A172 (cell line): Measurements from ENCODE around the gene EML4. TPM values are rescaled to one million over a fixed set of nuclear protein-coding genes. Genes with fewer than 3 reads are reported as not detected.

Experiments used
- DNase-seq: peaks from one replicate; pipeline ENCODE4 v3.0.0-alpha.2; 2015; ENCODE audit warnings: low spot score
- total RNA-seq: library from RNA; depleted of rRNA; stranded (reverse); fragments of >200 nt; shearing (Covaris generic); gene quantifications from 2 replicates; pipeline ENCODE4 v1.2.3, GENCODE V29; 2014

The EML4 gene
- total RNA-seq, 1 experiment from 2014 or later, result 42.6 TPM

DNA sequence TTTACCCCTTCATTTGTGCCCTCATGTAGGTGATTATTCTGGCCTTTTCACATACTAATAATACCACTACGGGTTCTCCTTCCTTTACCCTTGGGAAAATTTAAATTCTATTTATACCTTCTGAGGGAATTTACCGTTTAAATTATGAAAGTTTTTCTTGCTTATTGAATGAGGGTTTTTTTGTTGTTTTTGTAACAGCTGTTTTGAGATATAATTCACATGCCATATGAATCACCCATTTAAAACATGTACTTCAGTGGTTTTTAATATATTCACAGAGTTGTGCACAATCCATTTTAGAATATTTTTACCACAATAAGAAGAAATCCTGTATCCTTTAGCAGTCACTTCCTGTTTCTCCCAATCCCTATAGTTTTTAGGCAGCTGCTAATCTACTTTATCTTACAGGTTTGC lies 54.7 kb downstream of the EML4 start:
- DNase-seq, result no peak

DNA sequence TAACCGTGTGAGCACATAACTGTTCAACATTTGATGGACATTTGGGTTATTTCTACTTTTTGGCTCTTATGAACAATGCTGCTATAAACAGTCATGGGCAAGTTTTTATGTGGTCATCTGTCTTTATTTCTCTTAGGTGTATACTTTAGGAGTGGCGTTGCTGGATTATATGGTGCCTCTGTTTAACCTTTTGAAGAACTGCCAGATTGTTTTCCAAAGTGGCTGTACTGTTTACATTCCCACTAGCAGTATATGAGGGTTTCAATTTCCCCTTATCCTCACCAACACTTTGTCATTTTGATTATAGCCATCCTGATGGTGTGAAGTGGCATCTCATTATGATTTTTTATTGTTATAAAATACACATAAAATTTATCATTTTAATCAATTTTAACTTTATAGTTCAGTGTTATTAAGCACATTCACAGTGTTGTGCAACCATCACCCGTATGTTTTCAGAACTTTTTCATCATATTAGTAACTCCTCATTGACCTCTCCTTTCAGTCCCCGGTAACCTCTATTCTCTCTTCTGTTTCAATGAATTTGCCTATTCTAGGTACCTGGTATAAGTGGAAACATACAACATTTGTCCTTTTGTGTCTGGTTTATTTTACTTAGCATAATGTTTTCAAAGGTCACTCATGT lies 55.4 kb downstream of the EML4 start:
- DNase-seq, result no peak

- DNase-seq, result no peak
Measured at GRCh38 chr2:42225573-42225972, 56.4 kb downstream of the EML4 start.

- no peak for DNase-seq
Measured at GRCh38 chr2:42227491-42227890, 58.3 kb downstream of the EML4 start.

- no peak for DNase-seq
Measured at GRCh38 chr2:42228101-42228500, 58.9 kb downstream of the EML4 start.

- DNase-seq, result no peak
Measured at GRCh38 chr2:42229949-42230348, 60.8 kb downstream of the EML4 start.

GRCh38 chr2:42230891-42231290 lies 61.7 kb downstream of the EML4 start:
- DNase-seq, result no peak

GRCh38 chr2:42232024-42232423 lies 62.9 kb downstream of the EML4 start:
- DNase-seq, result no peak

DNA sequence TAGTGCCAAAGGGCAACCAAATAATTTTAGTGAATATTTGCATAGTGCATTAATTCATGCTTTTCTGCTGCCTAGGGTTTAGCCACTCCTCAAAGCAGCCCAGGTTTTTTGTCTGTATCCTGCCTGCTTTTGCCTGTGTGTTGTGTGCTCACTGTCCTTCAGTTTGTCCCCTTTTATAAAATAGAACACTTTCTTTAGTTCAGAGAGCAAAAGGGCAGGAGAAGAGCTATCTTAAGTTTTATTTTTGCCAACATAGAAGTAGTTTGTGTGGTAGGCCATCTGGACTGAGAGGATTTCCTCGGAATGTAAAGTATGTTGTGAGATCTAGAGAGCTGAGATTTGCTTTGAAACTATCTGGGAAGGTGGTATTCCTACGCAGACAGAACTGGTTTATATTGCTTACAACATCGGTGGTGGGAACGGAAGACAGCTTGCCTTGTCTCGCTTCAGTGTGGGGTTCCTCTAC lies 64.9 kb downstream of the EML4 start:
- DNase-seq, result no peak

- no peak for DNase-seq
Measured at GRCh38 chr2:42236911-42237310, 67.8 kb downstream of the EML4 start.

DNA sequence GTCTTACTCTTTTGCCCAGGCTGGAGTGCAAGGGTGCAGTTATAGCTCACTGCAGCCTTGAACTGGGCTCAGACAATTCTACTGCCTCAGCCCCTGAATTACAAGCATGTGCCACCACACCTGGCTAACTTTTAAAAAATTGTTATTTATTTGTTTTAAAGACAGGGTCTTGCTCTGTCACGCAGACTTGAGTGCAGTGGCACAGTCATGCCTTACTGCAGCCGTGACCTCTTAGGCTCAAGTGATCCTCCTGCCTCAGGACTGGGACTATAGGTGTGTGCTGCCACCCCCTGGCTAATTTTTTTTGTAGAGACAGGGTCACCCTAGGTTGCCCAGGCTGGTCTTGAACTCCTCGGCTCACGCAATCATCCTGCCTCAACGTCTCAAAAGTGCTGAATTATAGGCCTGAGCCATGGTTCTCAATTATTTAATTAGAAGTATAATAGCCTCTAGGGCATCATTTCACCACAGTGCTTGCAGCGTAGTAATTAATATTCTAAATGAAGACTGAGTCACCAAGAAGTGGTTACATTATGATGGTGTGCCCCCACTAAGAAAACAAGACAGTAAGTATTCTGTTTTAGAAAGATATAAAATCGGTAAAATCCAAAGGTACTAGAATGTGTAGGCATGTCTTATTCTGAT lies 69.6 kb downstream of the EML4 start:
- DNase-seq, result peak; percentile 43

- DNase-seq, result no peak
Measured at GRCh38 chr2:42239289-42239661, 70.1 kb downstream of the EML4 start.

DNA sequence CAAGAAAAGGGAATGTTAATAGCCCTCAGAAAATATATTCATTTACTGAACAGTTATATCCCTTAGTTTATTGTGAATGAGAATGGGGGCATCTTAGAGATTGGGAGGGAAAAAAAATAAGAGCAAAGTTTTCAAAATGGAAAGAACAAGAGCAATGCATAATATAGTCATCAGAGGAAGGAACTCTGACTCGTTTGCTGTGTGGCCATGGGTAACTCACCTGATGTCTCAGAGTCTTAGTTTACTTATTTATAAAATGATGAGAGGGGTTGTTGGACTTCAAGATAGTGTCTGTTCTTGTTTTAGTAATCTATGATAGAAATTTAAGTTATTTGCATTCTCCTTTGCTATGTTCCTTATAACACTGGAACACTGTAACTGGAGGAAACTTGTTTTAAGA lies 70.7 kb downstream of the EML4 start:
- no peak for DNase-seq

- no peak for DNase-seq
Measured at GRCh38 chr2:42241517-42241916, 72.4 kb downstream of the EML4 start.

DNA sequence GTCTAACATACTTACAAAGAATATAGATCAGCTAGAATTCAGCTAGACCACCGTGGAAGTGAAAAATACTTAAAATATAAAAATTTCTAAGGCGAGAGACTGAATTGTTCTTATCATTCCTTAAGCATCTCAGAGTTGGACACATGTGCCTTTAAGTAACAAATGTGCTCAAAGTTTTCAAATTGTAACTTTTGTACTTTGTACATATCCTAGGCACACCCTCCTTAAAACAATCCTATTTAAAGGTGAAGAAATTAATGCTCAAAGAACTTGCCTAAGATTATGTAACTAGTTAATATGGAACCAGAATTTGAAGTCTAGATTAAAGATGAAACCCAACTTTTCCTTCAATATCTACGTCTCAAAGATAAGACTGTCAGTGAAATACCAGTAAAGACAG lies 74.1 kb downstream of the EML4 start:
- no peak for DNase-seq

GRCh38 chr2:42244520-42244919 lies 75.4 kb downstream of the EML4 start:
- DNase-seq, result no peak

DNA sequence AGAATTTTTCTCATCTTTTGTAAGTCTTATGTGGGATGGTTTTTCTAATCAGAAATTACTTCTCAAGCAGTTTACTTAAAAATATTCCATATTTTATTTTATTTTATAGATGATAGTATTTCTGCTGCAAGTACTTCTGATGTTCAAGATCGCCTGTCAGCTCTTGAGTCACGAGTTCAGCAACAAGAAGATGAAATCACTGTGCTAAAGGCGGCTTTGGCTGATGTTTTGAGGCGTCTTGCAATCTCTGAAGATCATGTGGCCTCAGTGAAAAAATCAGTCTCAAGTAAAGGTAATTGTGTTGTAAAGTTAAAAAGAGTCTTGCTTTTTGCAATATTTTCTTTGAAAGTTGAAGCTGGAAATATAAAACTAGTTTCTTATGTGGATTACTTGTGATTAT lies 76.2 kb downstream of the EML4 start:
- DNase-seq, result no peak

DNA sequence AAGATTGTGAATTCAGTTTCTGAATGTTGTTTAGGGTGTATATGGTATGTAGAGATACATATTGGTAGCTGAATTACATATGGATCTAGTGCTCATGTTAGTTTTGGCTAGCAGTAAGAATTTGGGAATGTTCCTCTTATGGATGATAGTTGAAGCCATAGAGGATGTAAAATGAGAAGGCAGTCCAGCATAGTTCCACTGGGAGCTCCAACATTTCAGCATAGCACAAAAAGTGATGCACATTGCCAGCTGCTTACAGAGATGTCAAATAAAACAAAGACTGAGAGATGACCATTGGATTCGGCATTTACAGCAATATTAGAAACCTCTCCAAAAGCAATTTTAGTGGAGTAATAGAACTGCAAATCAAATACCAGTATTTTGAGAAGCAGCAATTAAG lies 77.4 kb downstream of the EML4 start:
- DNase-seq, result no peak

- DNase-seq, result no peak
Measured at GRCh38 chr2:42248846-42249245, 79.7 kb downstream of the EML4 start.

GRCh38 chr2:42249284-42249683 lies 80.1 kb downstream of the EML4 start:
- no peak for DNase-seq

- DNase-seq, result peak; percentile 44
Measured at GRCh38 chr2:42249887-42250286, 80.7 kb downstream of the EML4 start.

GRCh38 chr2:42250925-42251324 lies 81.8 kb downstream of the EML4 start:
- DNase-seq, result no peak

DNA sequence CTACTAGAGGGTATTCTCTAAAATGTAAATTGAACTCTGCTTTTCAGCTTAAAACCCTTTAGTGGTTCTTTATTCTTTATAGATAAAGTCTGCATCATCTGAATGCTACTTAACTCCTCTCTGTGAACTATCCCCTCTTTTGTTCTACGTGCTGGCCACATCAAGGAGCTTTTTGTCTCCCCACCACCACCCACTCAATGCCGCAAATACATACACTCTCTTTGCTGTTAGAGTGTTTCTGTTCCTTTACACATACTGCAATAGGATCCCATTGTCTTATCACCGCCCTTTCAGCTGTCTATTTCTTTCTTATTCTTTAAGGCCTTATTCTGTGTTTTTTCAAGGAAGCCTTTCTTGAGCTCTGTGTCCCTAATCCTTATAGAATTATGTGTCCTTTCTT lies 83.3 kb downstream of the EML4 start:
- no peak for DNase-seq
